ENCODE measurements around the gene CHMP4B.

Gene CHMP4B

DNA sequence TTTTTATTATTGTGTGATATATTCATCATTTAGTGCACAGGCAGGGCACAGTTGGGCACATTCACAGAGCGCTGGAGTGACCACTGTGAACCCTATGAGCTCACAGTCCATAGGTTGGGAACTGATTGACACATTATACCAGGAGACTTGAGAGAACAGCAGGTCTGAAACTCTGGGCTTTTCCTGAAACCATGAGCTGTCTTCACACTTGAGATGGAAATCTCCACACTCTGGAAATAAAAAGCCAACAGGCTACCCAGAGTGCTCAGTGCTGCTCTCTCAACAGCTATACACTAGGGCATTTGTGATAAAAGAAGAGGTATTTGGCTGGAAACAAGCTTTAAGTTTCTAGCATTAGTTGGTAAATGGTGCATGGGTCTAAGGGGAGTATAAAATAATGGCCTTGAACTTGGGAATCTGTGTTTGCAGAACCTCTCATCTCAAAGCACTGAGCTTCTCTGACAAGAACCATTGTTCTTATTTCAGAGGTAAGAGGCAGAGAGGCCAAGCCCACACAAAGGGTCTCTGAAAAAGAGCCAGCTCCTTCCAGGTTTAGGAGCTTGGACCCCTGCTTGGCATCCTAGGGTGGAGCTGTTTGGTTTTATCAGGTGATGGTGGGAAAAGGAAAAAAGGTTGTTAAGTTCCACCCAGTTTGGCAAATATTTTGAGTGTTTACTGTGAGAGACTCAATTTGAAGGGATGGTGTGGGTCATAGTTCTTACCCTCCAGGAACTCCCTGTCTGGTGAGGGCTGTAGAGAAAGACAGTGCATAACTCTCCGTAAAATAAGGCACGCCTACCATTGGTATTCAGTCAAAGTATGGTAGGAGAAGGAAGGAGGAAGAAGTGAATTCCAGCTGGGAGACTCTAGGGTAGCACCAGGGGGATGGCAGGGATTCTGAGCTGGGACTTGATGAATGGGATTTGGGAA lies 14.5 kb downstream of the CHMP4B start:
- H3K4me3 ChIP-seq (ENCODE audit: low read length) = no peak overlapping the region
- TF ChIP-seq CTCF (IDR thresholded peaks at IDR 0.05; ENCODE audit: insufficient read depth, low read depth, low read length, missing control alignments) = no peak
- no peak for DNase-seq (ENCODE audit: low read depth)

DNA sequence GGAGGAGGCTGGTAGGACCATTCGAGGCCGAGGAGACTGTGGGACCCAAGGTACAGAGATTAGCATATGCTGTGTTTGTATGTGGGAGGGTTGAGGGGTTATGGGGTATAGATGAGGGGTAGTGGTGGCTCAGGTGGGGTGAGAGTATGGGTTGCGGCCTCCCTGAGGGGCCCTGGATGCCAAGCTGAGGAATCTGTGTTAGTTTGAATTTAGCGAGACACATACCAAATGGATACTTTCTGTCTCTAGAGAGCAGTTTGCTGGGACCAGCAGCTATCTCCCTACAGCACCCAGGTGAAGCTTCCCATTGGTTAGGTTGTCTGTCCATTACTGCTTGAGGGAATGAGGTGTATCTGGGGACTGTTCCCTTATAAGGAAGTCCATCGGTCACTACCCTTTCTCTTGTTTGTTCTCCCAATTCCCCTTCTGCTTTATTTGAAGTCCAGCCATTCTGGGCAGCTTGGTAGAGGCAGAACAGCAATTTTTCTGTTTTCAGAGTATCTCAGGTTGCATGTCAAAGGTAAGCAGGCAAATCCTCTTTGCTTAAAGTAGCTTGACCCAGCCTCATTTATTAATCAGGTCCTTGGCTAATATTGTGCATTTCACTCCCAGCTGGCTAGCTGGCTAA lies 15.2 kb downstream of the CHMP4B start:
- no peak overlapping the region for H3K4me3 ChIP-seq (ENCODE audit: low read length)
- DNase-seq (ENCODE audit: low read depth) = peak; percentile 28
- TF ChIP-seq CTCF (IDR thresholded peaks at IDR 0.05; ENCODE audit: insufficient read depth, low read depth, low read length, missing control alignments) = no peak

GRCh38 chr20:33827109-33827508 lies 16.0 kb downstream of the CHMP4B start:
- TF ChIP-seq CTCF (IDR thresholded peaks at IDR 0.05; ENCODE audit: insufficient read depth, low read depth, low read length, missing control alignments) = no peak
- no peak overlapping the region for H3K4me3 ChIP-seq (ENCODE audit: low read length)
- DNase-seq (ENCODE audit: low read depth) = no peak

DNA sequence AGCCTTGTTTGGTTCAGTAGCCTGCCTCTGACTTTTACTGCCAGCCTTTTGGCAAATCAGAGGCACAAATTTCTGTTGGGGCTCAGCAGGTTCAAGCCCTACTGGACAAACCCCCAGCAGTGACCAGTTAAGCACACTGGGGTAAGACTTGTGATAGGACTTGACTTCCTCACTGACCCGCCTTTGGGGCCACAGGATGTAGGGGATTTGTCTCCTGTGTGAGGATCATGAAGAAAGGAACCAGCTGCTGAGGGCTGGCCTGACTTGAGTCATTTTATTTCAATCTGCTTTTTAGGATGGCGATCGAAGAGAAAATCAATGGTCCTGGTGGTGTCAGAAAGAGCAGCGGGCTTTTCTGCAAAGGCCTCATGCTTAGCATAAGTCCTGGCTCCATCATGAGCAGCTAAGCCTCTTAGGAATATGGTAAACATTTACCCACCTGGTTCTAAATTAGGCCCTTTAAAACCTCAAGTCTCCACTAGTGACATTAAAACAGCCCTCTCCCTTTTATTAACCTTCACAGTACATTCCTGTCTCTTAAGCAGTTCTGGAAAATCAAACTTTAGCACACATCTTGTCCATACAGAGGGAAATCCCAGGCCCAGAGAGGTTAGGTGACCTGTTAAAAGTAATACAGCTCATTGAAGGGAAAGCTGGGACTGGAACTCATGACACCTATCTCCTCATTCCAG lies 16.6 kb downstream of the CHMP4B start:
- no peak overlapping the region for H3K4me3 ChIP-seq (ENCODE audit: low read length)
- TF ChIP-seq CTCF (IDR thresholded peaks at IDR 0.05; ENCODE audit: insufficient read depth, low read depth, low read length, missing control alignments) = no peak
- DNase-seq (ENCODE audit: low read depth) = no peak

- DNase-seq (ENCODE audit: low read depth) = no peak
- H3K4me3 ChIP-seq (ENCODE audit: low read length) = no peak overlapping the region
- TF ChIP-seq CTCF (IDR thresholded peaks at IDR 0.05; ENCODE audit: insufficient read depth, low read depth, low read length, missing control alignments) = no peak
These were observed 17.2 kb downstream of the CHMP4B start for GRCh38 chr20:33828326-33828844.

GRCh38 chr20:33828967-33829560 lies 17.9 kb downstream of the CHMP4B start:
- DNase-seq (ENCODE audit: low read depth) = no peak
- TF ChIP-seq CTCF (IDR thresholded peaks at IDR 0.05; ENCODE audit: insufficient read depth, low read depth, low read length, missing control alignments) = no peak
- no peak overlapping the region for H3K4me3 ChIP-seq (ENCODE audit: low read length)

All from epithelial cell of esophagus (primary cell).